Head of caudate nucleus (tissue), 42 donors: ENCODE measurements around the gene SPACA7.

Experiments used
- DNase-seq, 42 donors: peaks; one replicate each; pipeline versions ENCODE4 v3.0.0 to v3.0.0-alpha.2; 2020 to 2021; ENCODE audit warnings: mixed read lengths in 7 of 42
- intact Hi-C: fragments of 100-400 bp; cut with DNase I; formaldehyde crosslinking; loops from one replicate; pipeline ENCODE4 v1.15.0; 2022

Gene SPACA7

GRCh38 chr13:112444416-112445399, 68.6 kb downstream of the SPACA7 start:
- intact Hi-C loops, result loop anchor here (2.0 kb wide), 1 partner anchor 970 kb away; no protein-coding TSS in a partner anchor
- DNase-seq, result peak in 5 of 42 donors; percentile 9 to 38 (median 23)

GRCh38 chr13:112445411-112446271, 69.5 kb downstream of the SPACA7 start:
- peak in 5 of 42 donors; percentile 13 to 34 (median 23) for DNase-seq
- intact Hi-C loops, result loop anchor here (2.0 kb wide), 1 partner anchor 971 kb away; no protein-coding TSS in a partner anchor

- peak in 4 of 42 donors; percentile 2 to 35 (median 18) for DNase-seq
- intact Hi-C loops, result no loop called here
Measured at GRCh38 chr13:112446347-112446861, 70.2 kb downstream of the SPACA7 start.

- intact Hi-C loops, result no loop called here
- peak in 4 of 42 donors; percentile 5 to 28 (median 24) for DNase-seq
Measured at GRCh38 chr13:112446867-112447266, 70.7 kb downstream of the SPACA7 start.

GRCh38 chr13:112447306-112447705, 71.2 kb downstream of the SPACA7 start:
- peak in 2 of 42 donors; percentile 16 to 34 for DNase-seq
- intact Hi-C loops, result no loop called here

- peak in 3 of 42 donors; percentile 4 to 25 (median 22) for DNase-seq
- intact Hi-C loops, result no loop called here
Measured at GRCh38 chr13:112447761-112448603, 71.8 kb downstream of the SPACA7 start.

- peak in 4 of 42 donors; percentile 8 to 25 (median 20) for DNase-seq
- intact Hi-C loops, result no loop called here
Measured at GRCh38 chr13:112448621-112449544, 72.7 kb downstream of the SPACA7 start.

GRCh38 chr13:112449545-112449930, 73.4 kb downstream of the SPACA7 start:
- intact Hi-C loops, result no loop called here

GRCh38 chr13:112450118-112450903, 74.2 kb downstream of the SPACA7 start:
- peak in 3 of 42 donors; percentile 9 to 31 (median 29) for DNase-seq
- intact Hi-C loops, result no loop called here

More at GRCh38 chr13:112449545-112449930, 73.4 kb downstream of the SPACA7 start:
- peak in 4 of 42 donors; percentile 4 to 30 (median 15) for DNase-seq

- peak in 2 of 42 donors; percentile 12 to 30 for DNase-seq
- intact Hi-C loops, result no loop called here
Measured at GRCh38 chr13:112450904-112451240, 74.7 kb downstream of the SPACA7 start.

- intact Hi-C loops, result no loop called here
Measured at GRCh38 chr13:112451512-112452379, 75.6 kb downstream of the SPACA7 start.

GRCh38 chr13:112452380-112453206, 76.4 kb downstream of the SPACA7 start:
- intact Hi-C loops, result no loop called here
- peak in 3 of 42 donors; percentile 15 to 24 (median 18) for DNase-seq

More at GRCh38 chr13:112451512-112452379, 75.6 kb downstream of the SPACA7 start:
- peak in 4 of 42 donors; percentile 8 to 28 (median 22) for DNase-seq

GRCh38 chr13:112453207-112453829, 77.2 kb downstream of the SPACA7 start:
- intact Hi-C loops, result no loop called here
- DNase-seq, result peak in 5 of 42 donors; percentile 3 to 32 (median 28)
